HepG2 (cell line): Measurements from ENCODE around the gene STRADA. TPM values are rescaled to one million over a fixed set of nuclear protein-coding genes. Genes with fewer than 3 reads are reported as not detected.
A peak's percentile ranks its signal among the peaks of the same experiment; 100 is the strongest.

Experiments used
- CEBPG ChIP-seq: IDR thresholded peaks from 2 replicates; pipeline ENCODE4 v1.6.1; 2016
- ELF3 ChIP-seq: IDR thresholded peaks from 2 replicates; pipeline ENCODE4 v1.6.1; 2016; ENCODE audit warnings: missing genetic modification reagents, missing compliant biosample characterization
- GATAD1 ChIP-seq: IDR thresholded peaks from 2 replicates; pipeline ENCODE4 v1.6.1; 2016; ENCODE audit warnings: missing genetic modification reagents, missing compliant biosample characterization
- HDAC1 ChIP-seq: sonication (generic); formaldehyde crosslinking; IDR thresholded peaks from 2 replicates; pipeline ENCODE4 v1.5.1; 2020; ENCODE audit warnings: mild to moderate bottlenecking, missing genetic modification reagents
- HMGA1 ChIP-seq: sonication (generic); formaldehyde crosslinking; conservative IDR thresholded peaks from 2 replicates; pipeline ENCODE4 v1.4.0; 2020; ENCODE audit warnings: missing genetic modification reagents
- HNRNPUL1 ChIP-seq: fragments of 200-400 bp; formaldehyde crosslinking; IDR thresholded peaks from 2 replicates; pipeline ENCODE4 v1.6.1; 2017; ENCODE audit warnings: low read depth, mild to moderate bottlenecking, low read length, moderate library complexity
- NR2F1 ChIP-seq, 2 experiments: fragments of 450-650 bp in 1 of 2; formaldehyde crosslinking in 1 of 2; IDR thresholded peaks; 2 replicates each; pipeline versions ENCODE4 v1.5.0 to v1.6.1; 2016 to 2020; ENCODE audit warnings: mild to moderate bottlenecking in 1 of 2, missing compliant biosample characterization in 1 of 2, missing genetic modification reagents in 1 of 2, moderate library complexity in 1 of 2
- PTBP1 ChIP-seq: fragments of 200-400 bp; formaldehyde crosslinking; IDR thresholded peaks from 2 replicates; pipeline ENCODE4 v1.6.1; 2018; ENCODE audit warnings: low read length, low read depth; ENCODE audit not compliant: poor library complexity, severe bottlenecking
- SATB2 ChIP-seq: sonication (generic); formaldehyde crosslinking; IDR thresholded peaks from 2 replicates; pipeline ENCODE4 v1.5.0; 2020; ENCODE audit warnings: missing genetic modification reagents
- SMAD3 ChIP-seq: sonication (generic); formaldehyde crosslinking; IDR thresholded peaks from 2 replicates; pipeline ENCODE4 v1.4.0; 2020; ENCODE audit warnings: missing genetic modification reagents
- SRSF9 ChIP-seq: fragments of 200-400 bp; formaldehyde crosslinking; IDR thresholded peaks from 2 replicates; pipeline ENCODE4 v1.6.1; 2018; ENCODE audit warnings: borderline replicate concordance, mild to moderate bottlenecking, low read depth, low read length; ENCODE audit not compliant: insufficient read depth, poor library complexity, severe bottlenecking
- XRCC5 ChIP-seq: fragments of 200-400 bp; formaldehyde crosslinking; optimal IDR thresholded peaks from 2 replicates; pipeline ENCODE3; 2017; ENCODE audit warnings: mild to moderate bottlenecking, low read length
- ZBTB21 ChIP-seq: sonication (generic); formaldehyde crosslinking; IDR thresholded peaks from 2 replicates; pipeline ENCODE4 v1.4.0; 2020; ENCODE audit warnings: missing genetic modification reagents
- ZFP36 ChIP-seq: fragments of 150-350 bp; IDR thresholded peaks from 2 replicates; pipeline ENCODE4 v1.6.1; 2018; ENCODE audit warnings: borderline replicate concordance, low read length, low read depth; ENCODE audit not compliant: partially characterized antibody
- ZNF224 ChIP-seq: sonication (generic); formaldehyde crosslinking; IDR thresholded peaks from 2 replicates; pipeline ENCODE4 v1.5.0; 2020; ENCODE audit warnings: mild to moderate bottlenecking, missing genetic modification reagents
- ZNF274 ChIP-seq: sonication (generic); formaldehyde crosslinking; IDR thresholded peaks from 2 replicates; pipeline ENCODE4 v1.5.1; 2020; ENCODE audit warnings: mild to moderate bottlenecking, missing genetic modification reagents
- ZNF44 ChIP-seq: sonication (generic); formaldehyde crosslinking; IDR thresholded peaks from 2 replicates; pipeline ENCODE4 v1.5.1; 2020; ENCODE audit warnings: mild to moderate bottlenecking, missing genetic modification reagents
- ZNF556 ChIP-seq: sonication (generic); formaldehyde crosslinking; IDR thresholded peaks from 2 replicates; pipeline ENCODE4 v1.4.0; 2020; ENCODE audit warnings: mild to moderate bottlenecking, missing genetic modification reagents, borderline replicate concordance
- ZNF557 ChIP-seq: sonication (generic); formaldehyde crosslinking; IDR thresholded peaks from 2 replicates; pipeline ENCODE4 v1.4.0; 2020; ENCODE audit warnings: missing genetic modification reagents
- ZNF747 ChIP-seq: sonication (generic); formaldehyde crosslinking; IDR thresholded peaks from 2 replicates; pipeline ENCODE4 v1.8.1; 2023; ENCODE audit warnings: missing genetic modification reagents, mild to moderate bottlenecking, borderline replicate concordance
- ZSCAN25 ChIP-seq: sonication (generic); formaldehyde crosslinking; IDR thresholded peaks from 2 replicates; pipeline ENCODE4 v1.8.0; 2022; ENCODE audit warnings: mild to moderate bottlenecking, missing genetic modification reagents
- ZSCAN31 ChIP-seq: sonication (generic); formaldehyde crosslinking; IDR thresholded peaks from 2 replicates; pipeline ENCODE4 v1.5.0; 2020; ENCODE audit warnings: low read depth, mild to moderate bottlenecking, missing genetic modification reagents
- polyA plus RNA-seq, 8 experiments: library from polyadenylated mRNA; depleted of rRNA in 3 of 8; stranded (reverse) in 7 of 8; unstranded in 1 of 8; fragments of >200 nt; fragmentation: Illumina TruSeq in 4 of 8; extraction: Trizol in 4 of 8; gene quantifications; 2 replicates each; pipeline versions ENCODE4 v1.2.1 to v1.2.3, GENCODE V29; 2011 to 2016; ENCODE audit warnings: low read depth in 4 of 8, missing spikeins in 1 of 8, mixed read lengths in 1 of 8; ENCODE audit not compliant: insufficient read depth in 1 of 8
- total RNA-seq, 5 experiments: library from RNA; depleted of rRNA; stranded (reverse); fragments of >200 nt; fragmentation: Illumina TruSeq; extraction: Trizol; gene quantifications; 2 replicates each; pipeline ENCODE4 v1.2.3, GENCODE V29; 2016; ENCODE audit warnings: low read depth in 1 of 5
- TF ChIP-seq, protein P1 (sequence below): sonication (generic); formaldehyde crosslinking; IDR thresholded peaks from 2 replicates; pipeline ENCODE4 v1.4.0; 2020; ENCODE audit warnings: missing genetic modification reagents, low read depth, mild to moderate bottlenecking, borderline replicate concordance
- TF ChIP-seq, protein P2 (sequence below): sonication (generic); formaldehyde crosslinking; IDR thresholded peaks from 2 replicates; pipeline ENCODE4 v1.5.0; 2020; ENCODE audit warnings: mild to moderate bottlenecking, missing genetic modification reagents, borderline replicate concordance
- TF ChIP-seq, protein P3 (sequence below): sonication (generic); formaldehyde crosslinking; IDR thresholded peaks from 2 replicates; pipeline ENCODE4 v1.5.0; 2020; ENCODE audit warnings: missing genetic modification reagents
- TF ChIP-seq, protein P4 (sequence below): sonication (generic); formaldehyde crosslinking; IDR thresholded peaks from 2 replicates; pipeline ENCODE4 v1.5.0; 2020; ENCODE audit warnings: missing genetic modification reagents

The STRADA gene
- total and polyA plus RNA-seq, 2 of the 13 experiments (the other 11 are each of a cell fraction or from before 2014, with no cell fraction given): 17.6 to 17.9 TPM

DNA sequence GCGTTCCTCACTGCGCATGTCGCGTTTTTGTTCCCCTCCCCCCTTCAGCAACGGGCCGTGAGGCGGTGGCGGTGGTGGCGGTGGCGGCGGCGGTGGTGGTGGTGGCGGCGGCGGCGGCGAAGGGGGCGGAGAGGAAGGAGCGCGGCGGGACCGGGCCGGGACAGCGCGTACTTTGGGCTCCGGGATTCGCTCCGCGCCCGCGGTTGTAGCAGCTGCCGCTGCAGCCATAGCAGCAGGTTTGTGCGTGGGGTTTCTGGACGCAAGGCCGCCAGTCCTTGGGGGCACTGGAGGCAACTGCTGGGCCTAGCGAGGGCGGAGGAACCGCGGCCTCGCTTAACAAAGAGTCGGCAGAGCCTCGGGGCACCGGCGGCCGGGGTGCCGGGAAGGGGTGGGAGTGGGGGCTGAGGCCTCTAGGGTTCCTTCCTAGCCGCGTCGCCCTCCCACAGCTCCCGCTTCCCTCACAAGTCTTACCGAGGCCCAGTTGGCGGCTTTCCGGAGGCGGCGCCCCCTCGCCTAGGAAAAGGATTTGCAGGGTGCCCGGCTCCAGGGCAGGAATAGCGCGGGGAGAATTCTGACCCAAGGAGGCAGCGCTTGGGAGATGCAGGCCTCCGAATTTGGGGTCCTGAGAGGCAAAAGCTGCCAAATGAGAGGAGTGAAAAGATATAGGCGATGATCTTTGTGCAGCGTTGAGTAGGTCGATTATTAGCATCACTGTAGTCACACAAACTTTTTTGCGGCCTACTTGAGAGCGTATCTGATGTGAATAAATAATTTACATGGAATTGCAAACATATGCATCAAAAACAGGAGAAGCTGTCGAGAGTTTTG is 32.8 kb upstream of the STRADA start, which contains the start of gene DDX42 (continued):
- TF ChIP-seq, protein P1, sequence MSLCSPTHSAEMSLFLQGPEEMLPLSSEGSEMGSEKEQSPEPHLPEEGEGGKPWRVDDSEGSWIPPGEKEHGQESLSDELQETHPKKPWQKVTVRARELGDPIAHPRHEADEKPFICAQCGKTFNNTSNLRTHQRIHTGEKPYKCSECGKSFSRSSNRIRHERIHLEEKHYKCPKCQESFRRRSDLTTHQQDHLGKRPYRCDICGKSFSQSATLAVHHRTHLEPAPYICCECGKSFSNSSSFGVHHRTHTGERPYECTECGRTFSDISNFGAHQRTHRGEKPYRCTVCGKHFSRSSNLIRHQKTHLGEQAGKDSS (CRISPR knock-in tag): 0 out of 2 replicates have a peak, but pooled peaks have one; percentile 5
- TF ChIP-seq HNRNPUL1: no peak
- 0 out of 2 replicates have a peak, but pooled peaks have one; percentile 33 for TF ChIP-seq ZNF556
- no peak for TF ChIP-seq HDAC1 (CRISPR knock-in tag)
- TF ChIP-seq HMGA1 (CRISPR knock-in tag): no peak
- 0 out of 2 replicates have a peak, but pooled peaks have one; percentile 1 for TF ChIP-seq ZNF44
- TF ChIP-seq ZBTB21 (CRISPR knock-in tag): no peak
- TF ChIP-seq GATAD1 (CRISPR knock-in tag): no peak
- TF ChIP-seq SMAD3 (CRISPR knock-in tag): no peak
- TF ChIP-seq ZSCAN31 (CRISPR knock-in tag): peak; percentile 87
- TF ChIP-seq ZFP36: no peak
- TF ChIP-seq SRSF9: no peak
- TF ChIP-seq ZNF274: peak; percentile 50; the same call in 1 of the 2 replicates
- TF ChIP-seq ZNF224 (CRISPR knock-in tag): no peak; the same call in 1 of the 2 replicates
- TF ChIP-seq ZNF557 (CRISPR knock-in tag): no peak
- TF ChIP-seq, protein P2, sequence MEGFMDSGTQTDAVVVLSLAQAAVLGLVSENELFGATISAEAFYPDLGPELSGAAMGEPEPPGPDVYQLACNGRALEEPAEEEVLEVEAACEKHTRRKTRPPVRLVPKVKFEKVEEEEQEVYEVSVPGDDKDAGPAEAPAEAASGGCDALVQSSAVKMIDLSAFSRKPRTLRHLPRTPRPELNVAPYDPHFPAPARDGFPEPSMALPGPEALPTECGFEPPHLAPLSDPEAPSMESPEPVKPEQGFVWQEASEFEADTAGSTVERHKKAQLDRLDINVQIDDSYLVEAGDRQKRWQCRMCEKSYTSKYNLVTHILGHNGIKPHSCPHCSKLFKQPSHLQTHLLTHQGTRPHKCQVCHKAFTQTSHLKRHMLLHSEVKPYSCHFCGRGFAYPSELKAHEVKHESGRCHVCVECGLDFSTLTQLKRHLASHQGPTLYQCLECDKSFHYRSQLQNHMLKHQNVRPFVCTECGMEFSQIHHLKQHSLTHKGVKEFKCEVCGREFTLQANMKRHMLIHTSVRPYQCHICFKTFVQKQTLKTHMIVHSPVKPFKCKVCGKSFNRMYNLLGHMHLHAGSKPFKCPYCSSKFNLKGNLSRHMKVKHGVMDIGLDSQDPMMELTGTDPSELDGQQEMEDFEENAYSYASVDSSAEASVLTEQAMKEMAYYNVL: peak; percentile 21; the same call in 1 of the 2 replicates
- TF ChIP-seq ELF3: no peak
- TF ChIP-seq NR2F1 (CRISPR knock-in tag; IDR thresholded peaks at IDR 0.05): no peak
- no peak for TF ChIP-seq SATB2 (CRISPR knock-in tag)
- TF ChIP-seq, protein P3, sequence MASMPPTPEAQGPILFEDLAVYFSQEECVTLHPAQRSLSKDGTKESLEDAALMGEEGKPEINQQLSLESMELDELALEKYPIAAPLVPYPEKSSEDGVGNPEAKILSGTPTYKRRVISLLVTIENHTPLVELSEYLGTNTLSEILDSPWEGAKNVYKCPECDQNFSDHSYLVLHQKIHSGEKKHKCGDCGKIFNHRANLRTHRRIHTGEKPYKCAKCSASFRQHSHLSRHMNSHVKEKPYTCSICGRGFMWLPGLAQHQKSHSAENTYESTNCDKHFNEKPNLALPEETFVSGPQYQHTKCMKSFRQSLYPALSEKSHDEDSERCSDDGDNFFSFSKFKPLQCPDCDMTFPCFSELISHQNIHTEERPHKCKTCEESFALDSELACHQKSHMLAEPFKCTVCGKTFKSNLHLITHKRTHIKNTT (CRISPR knock-in tag): no peak
- TF ChIP-seq PTBP1: peak; percentile 64
- TF ChIP-seq XRCC5: no peak
- TF ChIP-seq CEBPG (CRISPR knock-in tag): no peak
- TF ChIP-seq ZSCAN25 (CRISPR knock-in tag): no peak; the same call in 1 of the 2 replicates
- TF ChIP-seq, protein P4, sequence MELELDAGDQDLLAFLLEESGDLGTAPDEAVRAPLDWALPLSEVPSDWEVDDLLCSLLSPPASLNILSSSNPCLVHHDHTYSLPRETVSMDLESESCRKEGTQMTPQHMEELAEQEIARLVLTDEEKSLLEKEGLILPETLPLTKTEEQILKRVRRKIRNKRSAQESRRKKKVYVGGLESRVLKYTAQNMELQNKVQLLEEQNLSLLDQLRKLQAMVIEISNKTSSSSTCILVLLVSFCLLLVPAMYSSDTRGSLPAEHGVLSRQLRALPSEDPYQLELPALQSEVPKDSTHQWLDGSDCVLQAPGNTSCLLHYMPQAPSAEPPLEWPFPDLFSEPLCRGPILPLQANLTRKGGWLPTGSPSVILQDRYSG (CRISPR knock-in tag): no peak
- peak; percentile 30; the same call in 1 of the 2 replicates for TF ChIP-seq ZNF747
